ENCODE results near the gene TMEM176B. TPM values are rescaled to one million over a fixed set of nuclear protein-coding genes. Genes with fewer than 3 reads are reported as not detected.

TMEM176B gene
- total and polyA plus RNA-seq, 2 experiments from 2014 or later: not detected

GRCh38 chr7:150831851-150832250, 31.7 kb upstream of the TMEM176B start:
- Histone ChIP-seq H3K4me3 (no peak overlapping the region), H2AFZ (no peak overlapping the region), H3K9ac (no peak overlapping the region), H3K79me2 (ENCODE audit: insufficient read depth) (no peaks in the 10 kb centered on the region), H3K4me1 (ENCODE audit: insufficient read depth) (no peaks in the 10 kb centered on the region), H4K20me1 (ENCODE audit: insufficient read depth) (no peaks in the 10 kb centered on the region), H3K9me3 (ENCODE audit: low read depth) (no peaks in the 10 kb centered on the region), H3K27ac (no peak overlapping the region), H3K27me3 (replicated peaks; ENCODE audit: insufficient read depth) (no peaks in the 10 kb centered on the region), H3K9me2 (ENCODE audit: insufficient read depth) (no peaks in the 10 kb centered on the region), H3K4me2 (ENCODE audit: unreplicated experiment) (no peak overlapping the region), H3F3A (ENCODE audit: insufficient read depth) (no peaks in the 10 kb centered on the region), H3K36me3 (ENCODE audit: low read depth) (no peaks in the 10 kb centered on the region)
- in situ Hi-C loops (cut with MboI): no loop called here
- WGBS, 2 experiments (ENCODE audit: low coverage in 1 of 2, low lambda C conversion rate in 2 of 2, missing lambda C conversion rate in 2 of 2): 37 to 42% methylated on average over 1 of the region's 1 CpG
- no peak for DNase-seq
- no peak for TF ChIP-seq EZH2phosphoT487 (IDR thresholded peaks at IDR 0.05; ENCODE audit: insufficient read depth, low read depth)
- TF ChIP-seq EZH2 (IDR thresholded peaks at IDR 0.05; ENCODE audit: insufficient read depth, poor library complexity, severe bottlenecking): no peak

- no peaks in the 10 kb centered on the region for H3K79me2 ChIP-seq (ENCODE audit: insufficient read depth)
Observed at GRCh38 chr7:150830937-150831336, 30.8 kb upstream of the TMEM176B start.

GRCh38 chr7:150829426-150829825, 29.3 kb upstream of the TMEM176B start:
- in situ Hi-C loops (cut with MboI): no loop called here
- Histone ChIP-seq H3K27me3 (replicated peaks; ENCODE audit: insufficient read depth) (no peaks in the 10 kb centered on the region), H2AFZ (no peak overlapping the region), H3K9me2 (ENCODE audit: insufficient read depth) (no peaks in the 10 kb centered on the region), H3K4me2 (ENCODE audit: unreplicated experiment) (no peak overlapping the region), H4K20me1 (ENCODE audit: insufficient read depth) (no peaks in the 10 kb centered on the region), H3K4me1 (ENCODE audit: insufficient read depth) (no peaks in the 10 kb centered on the region), H3K36me3 (ENCODE audit: low read depth) (no peaks in the 10 kb centered on the region), H3K9me3 (ENCODE audit: low read depth) (no peaks in the 10 kb centered on the region), H3F3A (ENCODE audit: insufficient read depth) (no peaks in the 10 kb centered on the region), H3K4me3 (no peak overlapping the region), H3K27ac (no peak overlapping the region), H3K9ac (no peak overlapping the region), H3K79me2 (ENCODE audit: insufficient read depth) (no peaks in the 10 kb centered on the region)
- TF ChIP-seq EZH2phosphoT487 (IDR thresholded peaks at IDR 0.05; ENCODE audit: insufficient read depth, low read depth): no peak
- no peak for TF ChIP-seq EZH2 (IDR thresholded peaks at IDR 0.05; ENCODE audit: insufficient read depth, poor library complexity, severe bottlenecking)
- 5 to 6% methylated on average over 1 of the region's 1 CpG for WGBS, 2 experiments (ENCODE audit: low coverage in 1 of 2, low lambda C conversion rate in 2 of 2, missing lambda C conversion rate in 2 of 2)
- no peak for DNase-seq

More at GRCh38 chr7:150830937-150831336, 30.8 kb upstream of the TMEM176B start:
- TF ChIP-seq EZH2 (IDR thresholded peaks at IDR 0.05; ENCODE audit: insufficient read depth, poor library complexity, severe bottlenecking): no peak
- no peak for TF ChIP-seq EZH2phosphoT487 (IDR thresholded peaks at IDR 0.05; ENCODE audit: insufficient read depth, low read depth)
- Histone ChIP-seq H3K9me3 (ENCODE audit: low read depth) (no peaks in the 10 kb centered on the region), H3K36me3 (ENCODE audit: low read depth) (no peaks in the 10 kb centered on the region), H3F3A (ENCODE audit: insufficient read depth) (no peaks in the 10 kb centered on the region), H3K9ac (no peak overlapping the region), H3K4me3 (no peak overlapping the region), H2AFZ (no peak overlapping the region), H3K4me2 (ENCODE audit: unreplicated experiment) (no peak overlapping the region), H3K27ac (no peak overlapping the region), H4K20me1 (ENCODE audit: insufficient read depth) (no peaks in the 10 kb centered on the region), H3K4me1 (ENCODE audit: insufficient read depth) (no peaks in the 10 kb centered on the region), H3K9me2 (ENCODE audit: insufficient read depth) (no peaks in the 10 kb centered on the region), H3K27me3 (replicated peaks; ENCODE audit: insufficient read depth) (no peaks in the 10 kb centered on the region)
- 57 to 79% methylated on average over 1 of the region's 1 CpG for WGBS, 2 experiments (ENCODE audit: low coverage in 1 of 2, low lambda C conversion rate in 2 of 2, missing lambda C conversion rate in 2 of 2)
- DNase-seq: no peak
- in situ Hi-C loops (cut with MboI): no loop called here

GRCh38 chr7:150828384-150828783, 28.2 kb upstream of the TMEM176B start:
- WGBS, 2 experiments (ENCODE audit: low coverage in 1 of 2, low lambda C conversion rate in 2 of 2, missing lambda C conversion rate in 2 of 2): 22 to 24% methylated on average over 2 of the region's 2 CpGs
- no peaks in the 10 kb centered on the region for H3K27me3 ChIP-seq (replicated peaks; ENCODE audit: insufficient read depth)
- H3K27ac ChIP-seq: no peak overlapping the region

More at GRCh38 chr7:150828384-150828783, 28.2 kb upstream of the TMEM176B start:
- Histone ChIP-seq H3K4me3 (no peak overlapping the region), H3K9me3 (ENCODE audit: low read depth) (no peaks in the 10 kb centered on the region), H4K20me1 (ENCODE audit: insufficient read depth) (no peaks in the 10 kb centered on the region), H3F3A (ENCODE audit: insufficient read depth) (no peaks in the 10 kb centered on the region), H3K9me2 (ENCODE audit: insufficient read depth) (no peaks in the 10 kb centered on the region), H3K9ac (no peak overlapping the region), H3K79me2 (ENCODE audit: insufficient read depth) (no peaks in the 10 kb centered on the region), H2AFZ (no peak overlapping the region), H3K4me1 (ENCODE audit: insufficient read depth) (no peaks in the 10 kb centered on the region), H3K36me3 (ENCODE audit: low read depth) (no peaks in the 10 kb centered on the region), H3K4me2 (ENCODE audit: unreplicated experiment) (no peak overlapping the region)
- TF ChIP-seq EZH2 (IDR thresholded peaks at IDR 0.05; ENCODE audit: insufficient read depth, poor library complexity, severe bottlenecking) (no peak), EZH2phosphoT487 (IDR thresholded peaks at IDR 0.05; ENCODE audit: insufficient read depth, low read depth) (no peak)
- no peak for DNase-seq
- in situ Hi-C loops (cut with MboI): no loop called here
